ENCODE data around the gene CRYGB. TPM values are rescaled to one million over a fixed set of nuclear protein-coding genes. Genes with fewer than 3 reads are reported as not detected.

The CRYGB gene
- total and polyA plus RNA-seq, 2 of the 4 experiments (the other 2 are of a cell fraction), result not detected

DNA sequence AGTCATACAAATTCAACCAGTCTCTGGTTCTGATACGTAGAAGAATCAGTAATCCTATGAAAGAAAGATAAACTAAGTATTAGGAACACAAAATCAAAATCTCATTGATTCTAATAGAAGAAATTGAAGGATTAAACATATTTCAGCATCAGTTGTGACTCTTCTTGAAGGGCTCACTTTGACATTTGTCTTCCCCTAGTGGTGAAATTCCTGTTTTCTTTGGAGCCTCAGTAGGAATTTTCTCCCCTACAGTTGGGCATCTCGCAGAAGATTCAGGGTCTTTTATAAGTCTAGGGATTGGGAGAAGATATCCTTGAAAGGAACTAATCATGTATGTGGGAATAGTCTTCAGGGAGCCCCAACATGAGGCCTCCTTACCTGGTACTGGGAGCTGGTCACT lies 2.8 kb upstream of the CRYGB start:
- no peaks in the 10 kb centered on the region for H3K36me3 ChIP-seq (ENCODE audit: control insufficient read depth, insufficient read depth, low read length)
- ATAC-seq (ENCODE audit: low read depth), result no peak
- H3K4me3 ChIP-seq (ENCODE audit: insufficient read depth, low read depth, low read length), result no peak overlapping the region
- WGBS, 2 experiments (ENCODE audit: extremely low coverage in 2 of 2, insufficient read length in 1 of 2), result no CpG with 5 or more reads among the region's 2 CpGs
- CTCF ChIA-PET, result no interaction called here
- intact Hi-C loops (cut with micrococcal nuclease), result no loop called here
- H2BK120ac ChIP-seq (ENCODE audit: low read depth, low read length), result no peak overlapping the region
- H2AK5ac ChIP-seq (ENCODE audit: low read depth, low read length), result no peak overlapping the region
- no peak overlapping the region for H2BK20ac ChIP-seq (ENCODE audit: low read depth, low read length)
- no peak overlapping the region for H2BK5ac ChIP-seq (ENCODE audit: low read depth, low read length, poor library complexity, severe bottlenecking)
- no peak overlapping the region for H4K8ac ChIP-seq (ENCODE audit: low read depth in 2 of 2, low read length in 2 of 2)
- H3K9ac ChIP-seq (ENCODE audit: low read depth, low read length), result no peak overlapping the region
- H3K9me3 ChIP-seq (ENCODE audit: control insufficient read depth, insufficient read depth, low read length), result no peaks in the 10 kb centered on the region
- no peaks in the 10 kb centered on the region for H3K9me1 ChIP-seq (ENCODE audit: insufficient read depth, low read length)
- no peak overlapping the region for H3K4me2 ChIP-seq (ENCODE audit: low read depth, low read length)
- H3K4me1 ChIP-seq (ENCODE audit: control insufficient read depth, insufficient read depth, low read length), result no peaks in the 10 kb centered on the region
- H4K91ac ChIP-seq (ENCODE audit: insufficient read depth, low read depth, low read length), result no peak overlapping the region
- H2AK9ac ChIP-seq (replicated peaks; ENCODE audit: low read depth, low read length, poor library complexity), result no peak overlapping the region
- no TSS peak for BruUV-seq (replicated peaks)
- no peak overlapping the region for H2BK15ac ChIP-seq (ENCODE audit: low read depth, low read length)
- dilution Hi-C loops (cut with HindIII; ENCODE audit: low sequenced_read_pairs, unreplicated experiment), result no loop called here
- H3K79me1 ChIP-seq (ENCODE audit: low read depth in 1 of 2, low read length in 2 of 2), result no peaks in the 10 kb centered on the region
- no peak overlapping the region for H3K4ac ChIP-seq (ENCODE audit: low read depth, low read length)
- no peak overlapping the region for H4K5ac ChIP-seq (ENCODE audit: low read depth, low read length)
- 0 out of 2 replicates have a peak, but pooled peaks cover 1% of the 10 kb centered on the region for H3K27me3 ChIP-seq (ENCODE audit: control insufficient read depth, insufficient read depth, low read length)
- no peak for DNase-seq
- in situ Hi-C loops (cut with MboI; ENCODE audit: low sequenced_read_pairs), result no loop called here
- no peak overlapping the region for H3K14ac ChIP-seq (replicated peaks; ENCODE audit: low read depth, low read length)
- no peak overlapping the region for H3K18ac ChIP-seq (ENCODE audit: low read depth, low read length)
- H3K27ac ChIP-seq (ENCODE audit: insufficient read depth, low read length), result no peak overlapping the region
- H4K20me1 ChIP-seq (ENCODE audit: insufficient read depth, low read length), result no peaks in the 10 kb centered on the region
- H3K56ac ChIP-seq (ENCODE audit: extremely low read depth, insufficient read depth, low read length), result no peak overlapping the region
- H3K23ac ChIP-seq (ENCODE audit: low read depth, low read length), result no peak overlapping the region
- TF ChIP-seq POLR2A (IDR thresholded peaks at IDR 0.05; ENCODE audit: low read depth, low read length), result no peak
- no peak for TF ChIP-seq FOS (IDR thresholded peaks at IDR 0.05; ENCODE audit: low read depth, low read length)
- TF ChIP-seq, protein P1, sequence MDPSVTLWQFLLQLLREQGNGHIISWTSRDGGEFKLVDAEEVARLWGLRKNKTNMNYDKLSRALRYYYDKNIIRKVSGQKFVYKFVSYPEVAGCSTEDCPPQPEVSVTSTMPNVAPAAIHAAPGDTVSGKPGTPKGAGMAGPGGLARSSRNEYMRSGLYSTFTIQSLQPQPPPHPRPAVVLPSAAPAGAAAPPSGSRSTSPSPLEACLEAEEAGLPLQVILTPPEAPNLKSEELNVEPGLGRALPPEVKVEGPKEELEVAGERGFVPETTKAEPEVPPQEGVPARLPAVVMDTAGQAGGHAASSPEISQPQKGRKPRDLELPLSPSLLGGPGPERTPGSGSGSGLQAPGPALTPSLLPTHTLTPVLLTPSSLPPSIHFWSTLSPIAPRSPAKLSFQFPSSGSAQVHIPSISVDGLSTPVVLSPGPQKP (IDR thresholded peaks at IDR 0.05; ENCODE audit: borderline replicate concordance, low read depth, low read length), result no peak
- TF ChIP-seq BHLHE40 (IDR thresholded peaks at IDR 0.05; ENCODE audit: low read depth, low read length), result no peak
- H2AFZ ChIP-seq (replicated peaks; ENCODE audit: low read length, poor library complexity), result no peak overlapping the region
- POLR2A ChIA-PET (ENCODE audit: unreplicated experiment), result no interaction called here

All from IMR-90 (cell line).